Tibial artery (tissue), 4 donors: ENCODE measurements around the gene NOS1.
"Not testable (repeated sequence)": the region's sequence is repeated elsewhere in the genome, so short reads cannot be mapped to it uniquely, and the experiment has no call there.

ENCODE experiments used
- DNase-seq, 2 donors: peaks; one replicate each; pipeline ENCODE4 v3.0.0-alpha.2; 2019
- H3K27ac ChIP-seq, 2 donors: fragments of 200-600 bp; sonication (generic) in 1 of 2; 1 replicate in 1 of 2; 2 replicates in 1 of 2; pipeline ENCODE4 v1.5.1; 2018 to 2019; ENCODE audit warnings: mild to moderate bottlenecking in 1 of 2
- H3K27me3 ChIP-seq, 2 donors: fragments of 200-600 bp; sonication (generic) in 1 of 2; one replicate each; pipeline versions ENCODE4 v1.5.1 to v1.6.0; 2016 to 2019
- H3K36me3 ChIP-seq, 3 donors: fragments of 200-600 bp; sonication (generic) in 2 of 3; one replicate each; pipeline ENCODE4 v1.5.1; 2016 to 2019; ENCODE audit warnings: mild to moderate bottlenecking in 2 of 3
- H3K4me1 ChIP-seq, 4 donors: fragments of 200-600 bp; sonication (generic) in 2 of 4; 1 replicate in 3 of 4; 2 replicates in 1 of 4; pipeline ENCODE4 v1.5.1; 2016 to 2019
- H3K4me3 ChIP-seq, 2 donors: fragments of 200-600 bp; sonication (generic) in 1 of 2; 1 replicate in 1 of 2; 2 replicates in 1 of 2; pipeline ENCODE4 v1.5.1; 2018 to 2019; ENCODE audit warnings: mild to moderate bottlenecking in 2 of 2
- H3K9me3 ChIP-seq, 3 donors: fragments of 200-600 bp; sonication (generic) in 1 of 3; one replicate each; pipeline ENCODE4 v1.5.1; 2016 to 2019
- intact Hi-C: fragments of 100-400 bp; cut with DNase I; formaldehyde crosslinking; loops from one replicate; pipeline ENCODE4 v1.15.0; 2023; ENCODE audit warnings: low total_unique reads
- TF ChIP-seq, protein P1 (sequence below), 2 experiments: fragments of 200-600 bp in 1 of 2; fragments of 450-650 bp in 1 of 2; IDR thresholded peaks; one replicate each; pipeline ENCODE4 v1.5.1; 2017 to 2019; ENCODE audit warnings: antibody characterized with exemption in 2 of 2, mild to moderate bottlenecking in 1 of 2, moderate library complexity in 1 of 2

The NOS1 gene

DNA sequence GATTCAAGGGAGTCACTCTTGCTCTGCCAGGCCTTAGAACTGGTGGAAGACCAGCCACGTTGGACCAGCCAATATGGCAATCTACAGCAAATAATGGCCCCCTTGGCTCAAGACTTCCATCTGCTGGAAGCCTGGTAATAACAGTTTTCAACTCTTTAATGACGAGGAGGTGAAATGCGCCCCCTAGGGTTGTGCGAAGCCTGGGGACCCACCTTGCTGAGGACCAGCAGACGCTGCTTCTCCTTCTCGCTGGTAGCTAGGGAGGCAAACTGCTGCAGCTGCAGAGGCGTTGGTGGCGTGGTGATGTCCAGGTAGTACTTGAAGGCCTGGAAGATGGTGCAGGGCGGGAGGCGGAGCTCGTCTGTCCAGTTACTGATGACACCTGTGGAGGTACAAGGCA, 129.7 kb downstream of the NOS1 start:
- TF ChIP-seq, protein P1, sequence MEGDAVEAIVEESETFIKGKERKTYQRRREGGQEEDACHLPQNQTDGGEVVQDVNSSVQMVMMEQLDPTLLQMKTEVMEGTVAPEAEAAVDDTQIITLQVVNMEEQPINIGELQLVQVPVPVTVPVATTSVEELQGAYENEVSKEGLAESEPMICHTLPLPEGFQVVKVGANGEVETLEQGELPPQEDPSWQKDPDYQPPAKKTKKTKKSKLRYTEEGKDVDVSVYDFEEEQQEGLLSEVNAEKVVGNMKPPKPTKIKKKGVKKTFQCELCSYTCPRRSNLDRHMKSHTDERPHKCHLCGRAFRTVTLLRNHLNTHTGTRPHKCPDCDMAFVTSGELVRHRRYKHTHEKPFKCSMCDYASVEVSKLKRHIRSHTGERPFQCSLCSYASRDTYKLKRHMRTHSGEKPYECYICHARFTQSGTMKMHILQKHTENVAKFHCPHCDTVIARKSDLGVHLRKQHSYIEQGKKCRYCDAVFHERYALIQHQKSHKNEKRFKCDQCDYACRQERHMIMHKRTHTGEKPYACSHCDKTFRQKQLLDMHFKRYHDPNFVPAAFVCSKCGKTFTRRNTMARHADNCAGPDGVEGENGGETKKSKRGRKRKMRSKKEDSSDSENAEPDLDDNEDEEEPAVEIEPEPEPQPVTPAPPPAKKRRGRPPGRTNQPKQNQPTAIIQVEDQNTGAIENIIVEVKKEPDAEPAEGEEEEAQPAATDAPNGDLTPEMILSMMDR (IDR thresholded peaks at IDR 0.05), result no peak
- peaks cover 0 to 25% of the 10 kb centered on the region in 2 donors for H3K27me3 ChIP-seq
- intact Hi-C loops, result no loop called here

GRCh38 chr12:117228239-117228638, 133.2 kb downstream of the NOS1 start:
- Histone ChIP-seq H3K4me3 (no peak overlapping the region), H3K27me3 (peaks cover 0 to 18% of the 10 kb centered on the region in 2 donors), H3K27ac (no peak overlapping the region), H3K4me1 (no peaks in the 10 kb centered on the region), H3K36me3 (no peaks in the 10 kb centered on the region), H3K9me3 (no peaks in the 10 kb centered on the region)
- intact Hi-C loops, result no loop called here
- TF ChIP-seq, protein P1 (IDR thresholded peaks at IDR 0.05), result no peak
- DNase-seq, result no peak

More for the DNA sequence above, 129.7 kb downstream of the NOS1 start:
- no peak overlapping the region for H3K4me3 ChIP-seq
- H3K36me3 ChIP-seq, result no peaks in the 10 kb centered on the region
- no peak for DNase-seq
- H3K4me1 ChIP-seq, result no peaks in the 10 kb centered on the region
- no peak overlapping the region for H3K27ac ChIP-seq
- H3K9me3 ChIP-seq, result no peaks in the 10 kb centered on the region

- Histone ChIP-seq H3K4me1 (no peaks in the 10 kb centered on the region), H3K9me3 (no peaks in the 10 kb centered on the region), H3K27me3 (peaks cover 0 to 16% of the 10 kb centered on the region in 2 donors), H3K27ac (no peak overlapping the region), H3K4me3 (no peak overlapping the region), H3K36me3 (no peaks in the 10 kb centered on the region)
- TF ChIP-seq, protein P1 (IDR thresholded peaks at IDR 0.05), result no peak
- no peak for DNase-seq
- intact Hi-C loops, result no loop called here
These were observed 134.3 kb downstream of the NOS1 start for GRCh38 chr12:117227000-117227653.

- no peaks in the 10 kb centered on the region for H3K36me3 ChIP-seq
- no peak overlapping the region for H3K27ac ChIP-seq
- intact Hi-C loops, result no loop called here
- no peak overlapping the region for H3K4me3 ChIP-seq
- H3K9me3 ChIP-seq, result no peaks in the 10 kb centered on the region
- TF ChIP-seq, protein P1 (IDR thresholded peaks at IDR 0.05), result no peak
- H3K27me3 ChIP-seq, result peaks cover 0 to 14% of the 10 kb centered on the region in 2 donors
- DNase-seq, result no peak
- no peaks in the 10 kb centered on the region for H3K4me1 ChIP-seq
These were observed 134.9 kb downstream of the NOS1 start for GRCh38 chr12:117226505-117226904.

DNA sequence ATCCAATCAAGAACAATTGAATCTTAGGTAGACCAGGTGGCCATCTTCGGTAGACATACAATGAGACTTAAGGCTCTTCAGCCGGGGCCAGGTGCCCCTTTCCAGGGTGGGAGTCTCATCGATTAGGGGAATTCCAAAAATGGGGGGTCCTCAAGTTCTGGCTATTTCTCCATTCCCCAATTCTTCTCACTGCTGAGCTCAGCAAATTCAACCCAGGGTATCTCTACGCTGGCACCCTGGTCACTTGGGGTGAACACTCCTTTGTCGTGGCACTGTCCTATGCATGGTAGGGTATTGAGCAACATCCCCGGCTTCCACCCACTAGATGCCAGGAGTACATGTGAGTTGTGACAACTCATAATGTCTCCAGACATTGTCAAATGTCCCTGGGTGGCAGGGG, 136.2 kb downstream of the NOS1 start:
- Histone ChIP-seq H3K9me3 (no peaks in the 10 kb centered on the region), H3K4me1 (no peaks in the 10 kb centered on the region), H3K4me3 (no peak overlapping the region), H3K36me3 (no peaks in the 10 kb centered on the region), H3K27me3 (peaks cover 0 to 19% of the 10 kb centered on the region in 2 donors), H3K27ac (no peak overlapping the region)
- TF ChIP-seq, protein P1 (IDR thresholded peaks at IDR 0.05), result no peak
- no peak for DNase-seq
- intact Hi-C loops, result no loop called here

DNA sequence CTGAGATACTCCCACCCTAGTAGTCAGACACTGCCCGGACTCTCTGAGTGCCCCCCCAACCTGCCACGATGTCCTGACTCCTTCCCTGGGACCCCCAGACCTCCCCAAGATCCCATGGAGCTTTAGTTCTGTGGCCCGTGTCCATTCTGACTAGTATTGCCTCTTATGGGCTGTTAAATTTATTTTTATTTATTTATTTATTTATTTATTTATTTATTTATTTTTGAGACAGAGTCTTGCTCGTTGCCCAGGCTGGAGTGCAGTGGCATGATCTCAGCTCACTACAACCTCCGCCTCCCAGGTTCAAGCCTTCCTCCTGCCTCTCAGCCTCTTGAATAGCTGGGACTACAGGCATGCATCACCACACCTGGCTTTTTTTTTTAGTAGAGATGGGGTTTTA, 140.5 kb downstream of the NOS1 start:
- H3K27me3 ChIP-seq, result peaks cover 0 to 40% of the 10 kb centered on the region in 2 donors
- DNase-seq, H3K27ac ChIP-seq, intact Hi-C loops, H3K36me3 ChIP-seq, H3K4me1 ChIP-seq, H3K9me3 ChIP-seq, H3K4me3 ChIP-seq: not testable (repeated sequence)
